Erythroblast (primary cell): ENCODE data around the gene AUTS2.

Experiments
- DNase-seq, 2 experiments: peaks; one replicate each; lab custom pipeline; 2025; lab: John Stamatoyannopoulos, UW
- GATA1 ChIP-seq: IDR thresholded peaks from 2 replicates; pipeline ENCODE4 v1.6.1; 2011; ENCODE audit warnings: low read depth, mild to moderate bottlenecking, control low read depth, low read length, moderate library complexity
- POLR2A ChIP-seq: IDR thresholded peaks from 2 replicates; pipeline ENCODE4 v1.6.1; 2011; ENCODE audit warnings: mild to moderate bottlenecking, low read length

Gene AUTS2

GRCh38 chr7:70571403-70571934, 973.2 kb downstream of the AUTS2 start:
- TF ChIP-seq GATA1: no peak
- TF ChIP-seq POLR2A: no peak
- DNase-seq: no peak

- TF ChIP-seq GATA1 (no peak), POLR2A (no peak)
- no peak for DNase-seq
Observed at GRCh38 chr7:70571961-70572360, 973.7 kb downstream of the AUTS2 start.

GRCh38 chr7:70572571-70572970, 974.3 kb downstream of the AUTS2 start:
- TF ChIP-seq GATA1: no peak
- TF ChIP-seq POLR2A: no peak
- no peak for DNase-seq

GRCh38 chr7:70573071-70573661, 974.9 kb downstream of the AUTS2 start:
- no peak for TF ChIP-seq POLR2A
- TF ChIP-seq GATA1: no peak
- DNase-seq: no peak

GRCh38 chr7:70573696-70574095, 975.4 kb downstream of the AUTS2 start:
- DNase-seq: no peak
- TF ChIP-seq GATA1 (no peak), POLR2A (no peak)

GRCh38 chr7:70574314-70574834, 976.1 kb downstream of the AUTS2 start:
- no peak for DNase-seq
- TF ChIP-seq GATA1 (no peak), POLR2A (no peak)

GRCh38 chr7:70574970-70575799, 976.9 kb downstream of the AUTS2 start:
- no peak for DNase-seq
- TF ChIP-seq POLR2A (no peak), GATA1 (no peak)

- TF ChIP-seq GATA1 (no peak), POLR2A (no peak)
- no peak for DNase-seq
Observed at GRCh38 chr7:70577078-70577477, 978.8 kb downstream of the AUTS2 start.

GRCh38 chr7:70578131-70578530, 979.9 kb downstream of the AUTS2 start:
- no peak for DNase-seq
- TF ChIP-seq GATA1 (no peak), POLR2A (no peak)

- no peak for DNase-seq
- TF ChIP-seq GATA1: no peak
- TF ChIP-seq POLR2A: no peak
Observed at GRCh38 chr7:70579397-70580097, 981.3 kb downstream of the AUTS2 start.

- TF ChIP-seq GATA1 (no peak), POLR2A (no peak)
Observed at GRCh38 chr7:70580161-70580560, 981.9 kb downstream of the AUTS2 start.

GRCh38 chr7:70582927-70583895, 984.9 kb downstream of the AUTS2 start:
- DNase-seq: no peak
- no peak for TF ChIP-seq POLR2A
- TF ChIP-seq GATA1: no peak

More at GRCh38 chr7:70580161-70580560, 981.9 kb downstream of the AUTS2 start:
- no peak for DNase-seq
